Nephron progenitor cell (in vitro differentiated cells): ENCODE measurements around the gene CCDC33.

Source experiments
- DNase-seq: peaks from one replicate; pipeline ENCODE4 v3.0.0; 2021
- H3K27ac Mint-ChIP-seq: 2 replicates; pipeline ENCODE4 v1.8.0; 2021; ENCODE audit warnings: mild to moderate bottlenecking, moderate library complexity, mixed read lengths
- H3K27me3 Mint-ChIP-seq: 2 replicates; pipeline ENCODE4 v1.8.0; 2021; ENCODE audit warnings: mild to moderate bottlenecking, low read depth, mixed read lengths; ENCODE audit not compliant: poor library complexity
- H3K36me3 Mint-ChIP-seq: 2 replicates; pipeline ENCODE4 v1.8.0; 2021; ENCODE audit warnings: low read depth, mixed read lengths
- H3K4me1 Mint-ChIP-seq: 2 replicates; pipeline ENCODE4 v1.8.0; 2021; ENCODE audit warnings: mixed read lengths
- H3K4me3 Mint-ChIP-seq: 2 replicates; pipeline ENCODE4 v1.8.0; 2021; ENCODE audit warnings: mild to moderate bottlenecking, moderate library complexity, mixed read lengths
- H3K9me3 Mint-ChIP-seq: 2 replicates; pipeline ENCODE4 v1.8.0; 2021; ENCODE audit warnings: mild to moderate bottlenecking, moderate library complexity, mixed read lengths
- CTCF ChIP-seq: fragments of 200-600 bp; sonication (generic); IDR thresholded peaks from 2 replicates; pipeline ENCODE4 v1.5.0; 2021; ENCODE audit warnings: antibody characterized with exemption

CCDC33 gene

GRCh38 chr15:74332611-74333010, 96.5 kb downstream of the CCDC33 start:
- DNase-seq: no peak
- Mint-ChIP-seq H3K9me3 (peaks cover 7% of the 10 kb centered on the region), H3K27ac (no peak overlapping the region), H3K4me1 (peaks cover 26% of the 10 kb centered on the region), H3K27me3 (peaks cover 9% of the 10 kb centered on the region), H3K36me3 (no peaks in the 10 kb centered on the region), H3K4me3 (no peak overlapping the region)
- no peak for TF ChIP-seq CTCF

GRCh38 chr15:74333093-74333492, 97.0 kb downstream of the CCDC33 start:
- Mint-ChIP-seq H3K36me3 (no peaks in the 10 kb centered on the region), H3K27me3 (peaks cover 9% of the 10 kb centered on the region), H3K27ac (no peak overlapping the region), H3K9me3 (peaks cover 7% of the 10 kb centered on the region), H3K4me3 (no peak overlapping the region), H3K4me1 (peaks cover 23% of the 10 kb centered on the region)
- TF ChIP-seq CTCF: no peak
- no peak for DNase-seq

GRCh38 chr15:74333662-74334061, 97.5 kb downstream of the CCDC33 start:
- Mint-ChIP-seq H3K36me3 (no peaks in the 10 kb centered on the region), H3K27me3 (peaks cover 9% of the 10 kb centered on the region), H3K4me1 (peaks cover 17% of the 10 kb centered on the region)

GRCh38 chr15:74334127-74334526, 98.0 kb downstream of the CCDC33 start:
- Mint-ChIP-seq H3K4me1 (peaks cover 13% of the 10 kb centered on the region), H3K27me3 (peaks cover 9% of the 10 kb centered on the region), H3K9me3 (peaks cover 7% of the 10 kb centered on the region), H3K4me3 (no peak overlapping the region), H3K36me3 (no peaks in the 10 kb centered on the region), H3K27ac (no peak overlapping the region)
- no peak for TF ChIP-seq CTCF
- DNase-seq: no peak

More at GRCh38 chr15:74333662-74334061, 97.5 kb downstream of the CCDC33 start:
- no peak for TF ChIP-seq CTCF
- no peak overlapping the region for H3K27ac Mint-ChIP-seq
- H3K9me3 Mint-ChIP-seq: peaks cover 7% of the 10 kb centered on the region
- no peak for DNase-seq
- no peak overlapping the region for H3K4me3 Mint-ChIP-seq

GRCh38 chr15:74335396-74335795, 99.3 kb downstream of the CCDC33 start:
- Mint-ChIP-seq H3K27ac (no peak overlapping the region), H3K27me3 (peaks cover 12% of the 10 kb centered on the region), H3K9me3 (peaks cover 7% of the 10 kb centered on the region), H3K4me3 (no peak overlapping the region), H3K36me3 (no peaks in the 10 kb centered on the region), H3K4me1 (peaks cover 11% of the 10 kb centered on the region)
- TF ChIP-seq CTCF: no peak
- DNase-seq: no peak
